HL-60 (cell line): ENCODE measurements around the gene ABCF1.

Source experiments
- GABPA ChIP-seq: IDR thresholded peaks from 2 replicates; pipeline ENCODE4 v1.6.1; 2012; ENCODE audit warnings: low read depth
- POLR2AphosphoS5 ChIP-seq: IDR thresholded peaks from 2 replicates; pipeline ENCODE4 v1.6.1; 2012; ENCODE audit warnings: low read depth
- SPI1 ChIP-seq: IDR thresholded peaks from 2 replicates; pipeline ENCODE4 v1.6.1; 2012; ENCODE audit warnings: low read depth, mild to moderate bottlenecking, borderline replicate concordance
- TF ChIP-seq, protein P1 (sequence below): IDR thresholded peaks from one replicate; pipeline ENCODE4 v1.5.1; 2011; ENCODE audit warnings: low read length, control low read depth, inconsistent platforms; ENCODE audit not compliant: insufficient read depth
- TF ChIP-seq, protein P2 (sequence below): IDR thresholded peaks from 2 replicates; pipeline ENCODE4 v1.6.1; 2012; ENCODE audit warnings: low read depth; ENCODE audit not compliant: insufficient replicate concordance

GRCh38 chr6:30530014-30530413, 41.2 kb upstream of the ABCF1 start:
- TF ChIP-seq, protein P1, sequence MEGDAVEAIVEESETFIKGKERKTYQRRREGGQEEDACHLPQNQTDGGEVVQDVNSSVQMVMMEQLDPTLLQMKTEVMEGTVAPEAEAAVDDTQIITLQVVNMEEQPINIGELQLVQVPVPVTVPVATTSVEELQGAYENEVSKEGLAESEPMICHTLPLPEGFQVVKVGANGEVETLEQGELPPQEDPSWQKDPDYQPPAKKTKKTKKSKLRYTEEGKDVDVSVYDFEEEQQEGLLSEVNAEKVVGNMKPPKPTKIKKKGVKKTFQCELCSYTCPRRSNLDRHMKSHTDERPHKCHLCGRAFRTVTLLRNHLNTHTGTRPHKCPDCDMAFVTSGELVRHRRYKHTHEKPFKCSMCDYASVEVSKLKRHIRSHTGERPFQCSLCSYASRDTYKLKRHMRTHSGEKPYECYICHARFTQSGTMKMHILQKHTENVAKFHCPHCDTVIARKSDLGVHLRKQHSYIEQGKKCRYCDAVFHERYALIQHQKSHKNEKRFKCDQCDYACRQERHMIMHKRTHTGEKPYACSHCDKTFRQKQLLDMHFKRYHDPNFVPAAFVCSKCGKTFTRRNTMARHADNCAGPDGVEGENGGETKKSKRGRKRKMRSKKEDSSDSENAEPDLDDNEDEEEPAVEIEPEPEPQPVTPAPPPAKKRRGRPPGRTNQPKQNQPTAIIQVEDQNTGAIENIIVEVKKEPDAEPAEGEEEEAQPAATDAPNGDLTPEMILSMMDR: no peak
- TF ChIP-seq, protein P2, sequence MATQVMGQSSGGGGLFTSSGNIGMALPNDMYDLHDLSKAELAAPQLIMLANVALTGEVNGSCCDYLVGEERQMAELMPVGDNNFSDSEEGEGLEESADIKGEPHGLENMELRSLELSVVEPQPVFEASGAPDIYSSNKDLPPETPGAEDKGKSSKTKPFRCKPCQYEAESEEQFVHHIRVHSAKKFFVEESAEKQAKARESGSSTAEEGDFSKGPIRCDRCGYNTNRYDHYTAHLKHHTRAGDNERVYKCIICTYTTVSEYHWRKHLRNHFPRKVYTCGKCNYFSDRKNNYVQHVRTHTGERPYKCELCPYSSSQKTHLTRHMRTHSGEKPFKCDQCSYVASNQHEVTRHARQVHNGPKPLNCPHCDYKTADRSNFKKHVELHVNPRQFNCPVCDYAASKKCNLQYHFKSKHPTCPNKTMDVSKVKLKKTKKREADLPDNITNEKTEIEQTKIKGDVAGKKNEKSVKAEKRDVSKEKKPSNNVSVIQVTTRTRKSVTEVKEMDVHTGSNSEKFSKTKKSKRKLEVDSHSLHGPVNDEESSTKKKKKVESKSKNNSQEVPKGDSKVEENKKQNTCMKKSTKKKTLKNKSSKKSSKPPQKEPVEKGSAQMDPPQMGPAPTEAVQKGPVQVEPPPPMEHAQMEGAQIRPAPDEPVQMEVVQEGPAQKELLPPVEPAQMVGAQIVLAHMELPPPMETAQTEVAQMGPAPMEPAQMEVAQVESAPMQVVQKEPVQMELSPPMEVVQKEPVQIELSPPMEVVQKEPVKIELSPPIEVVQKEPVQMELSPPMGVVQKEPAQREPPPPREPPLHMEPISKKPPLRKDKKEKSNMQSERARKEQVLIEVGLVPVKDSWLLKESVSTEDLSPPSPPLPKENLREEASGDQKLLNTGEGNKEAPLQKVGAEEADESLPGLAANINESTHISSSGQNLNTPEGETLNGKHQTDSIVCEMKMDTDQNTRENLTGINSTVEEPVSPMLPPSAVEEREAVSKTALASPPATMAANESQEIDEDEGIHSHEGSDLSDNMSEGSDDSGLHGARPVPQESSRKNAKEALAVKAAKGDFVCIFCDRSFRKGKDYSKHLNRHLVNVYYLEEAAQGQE: no peak
- TF ChIP-seq POLR2AphosphoS5 (no peak), SPI1 (no peak), GABPA (no peak)
